GM18499 (cell line): ENCODE measurements around the gene SFMBT2.

Source experiments
- ATAC-seq: cut with Tn5 transposase; IDR thresholded peaks from one replicate; pipeline ENCODE4 v1.9.1; 2021; ENCODE audit warnings: moderate number of reproducible peaks; ENCODE audit not compliant: insufficient read depth, unreplicated experiment

Gene SFMBT2

DNA sequence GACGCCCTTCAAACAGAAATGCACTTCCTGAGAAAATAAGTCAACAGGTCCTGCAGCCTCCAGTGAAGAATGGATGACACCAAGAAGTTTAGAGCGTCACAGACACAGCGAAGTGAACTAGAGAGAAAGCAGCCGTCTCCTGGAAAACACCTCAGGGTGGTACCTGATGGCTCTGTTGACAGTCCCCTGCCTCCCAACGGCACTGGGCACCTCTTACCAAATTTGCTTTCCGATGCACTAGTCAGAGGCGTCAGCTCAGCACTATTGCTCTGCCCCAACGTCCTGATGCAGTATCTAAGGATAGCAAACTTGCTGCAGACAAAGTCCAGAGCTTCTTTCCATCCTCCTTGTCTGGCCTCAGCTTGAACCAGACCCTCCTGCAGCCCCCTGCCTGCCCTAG, 38.3 kb downstream of the SFMBT2 start:
- no peak for ATAC-seq

- no peak for ATAC-seq
Measured at GRCh38 chr10:7370511-7370910, 40.3 kb downstream of the SFMBT2 start.

DNA sequence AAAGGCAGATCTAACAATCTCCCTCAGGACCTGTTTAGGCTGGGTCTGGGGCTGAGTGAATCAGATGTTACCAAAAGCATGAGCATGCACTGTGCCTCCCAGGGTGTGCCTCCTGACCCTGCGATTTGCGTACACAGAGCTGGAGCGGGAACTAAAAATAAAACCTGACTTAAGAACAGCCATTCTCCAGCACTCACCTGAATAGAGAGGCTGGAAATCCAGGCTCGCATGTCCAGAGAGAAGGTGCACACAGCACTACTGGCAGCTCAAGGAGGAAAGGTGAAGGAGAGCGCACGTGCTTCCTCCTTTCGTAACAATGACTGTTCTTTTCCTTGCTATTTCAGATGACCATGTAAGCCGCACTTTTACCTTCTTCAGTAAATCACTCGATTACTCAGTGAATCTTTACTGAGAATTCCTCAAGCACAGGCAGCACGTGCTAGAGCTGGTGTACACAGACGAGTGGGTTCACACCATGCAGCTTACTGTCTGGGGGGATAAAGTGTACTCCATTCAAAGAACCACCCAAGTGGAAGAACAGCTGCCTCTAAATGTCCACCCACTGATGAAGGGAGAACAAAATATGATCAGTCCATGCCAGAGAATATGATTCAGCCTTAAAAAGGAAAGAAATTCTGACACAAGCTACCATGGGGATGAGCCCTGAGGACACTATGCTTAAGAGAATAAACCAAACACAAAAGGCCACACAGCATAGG, 45.6 kb downstream of the SFMBT2 start:
- ATAC-seq, result no peak

DNA sequence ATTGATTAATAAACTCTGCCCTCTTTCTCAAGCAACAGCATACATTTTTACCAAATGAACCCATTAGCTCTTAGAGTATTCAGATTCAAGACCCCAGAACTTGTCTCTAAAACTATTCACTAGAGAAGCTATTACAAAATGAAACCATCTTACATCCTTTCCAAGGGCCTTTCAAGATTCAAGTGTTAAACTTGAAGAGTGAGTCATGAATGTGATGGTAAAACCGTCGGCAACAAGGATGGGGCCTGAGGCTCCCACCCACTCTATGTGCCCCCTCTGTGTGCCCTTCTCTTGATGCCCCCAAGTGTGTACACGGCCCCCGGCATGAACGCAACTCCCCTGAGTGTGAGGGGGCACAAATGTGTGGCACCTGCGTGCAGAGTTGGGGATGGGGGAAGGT, 46.4 kb downstream of the SFMBT2 start:
- ATAC-seq, result no peak

DNA sequence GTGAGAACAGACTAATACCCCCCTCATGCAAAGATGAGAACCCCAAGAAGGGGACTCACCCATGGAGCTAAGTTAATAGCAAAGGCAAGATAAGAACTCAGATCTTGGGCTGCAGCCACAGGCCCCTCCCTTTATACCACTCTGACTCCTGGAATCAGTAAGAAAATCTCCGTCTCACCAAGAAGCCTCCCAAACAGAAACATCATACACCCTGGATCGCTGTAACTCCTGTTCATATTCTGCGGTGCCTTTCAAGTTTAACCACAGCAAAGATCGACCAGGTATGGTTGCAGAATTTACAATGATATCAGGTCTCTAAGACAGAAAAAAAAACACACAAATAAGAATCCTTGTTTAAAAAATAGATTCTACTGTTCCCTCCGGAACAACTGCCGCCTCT, 47.1 kb downstream of the SFMBT2 start:
- ATAC-seq, result no peak

DNA sequence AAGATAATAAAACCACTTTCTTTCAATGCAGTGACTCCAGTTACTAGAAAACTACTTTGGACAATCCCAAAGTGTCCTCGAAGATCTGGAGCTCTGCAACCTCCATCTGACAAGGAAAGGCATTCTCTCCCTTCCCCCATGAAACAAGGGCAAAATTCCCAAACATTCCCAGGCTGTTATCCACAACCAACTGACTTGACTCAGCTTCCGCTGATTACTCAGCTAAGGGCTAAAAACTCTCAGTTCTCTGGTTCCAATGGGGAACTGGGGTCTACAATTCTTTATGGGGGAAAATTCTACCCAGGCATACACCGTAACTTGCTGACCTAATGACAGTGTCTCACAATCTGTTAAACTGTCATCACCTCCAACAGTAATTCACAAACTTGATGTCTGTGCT, 48.4 kb downstream of the SFMBT2 start:
- no peak for ATAC-seq

GRCh38 chr10:7361316-7361715, 49.5 kb downstream of the SFMBT2 start:
- no peak for ATAC-seq

DNA sequence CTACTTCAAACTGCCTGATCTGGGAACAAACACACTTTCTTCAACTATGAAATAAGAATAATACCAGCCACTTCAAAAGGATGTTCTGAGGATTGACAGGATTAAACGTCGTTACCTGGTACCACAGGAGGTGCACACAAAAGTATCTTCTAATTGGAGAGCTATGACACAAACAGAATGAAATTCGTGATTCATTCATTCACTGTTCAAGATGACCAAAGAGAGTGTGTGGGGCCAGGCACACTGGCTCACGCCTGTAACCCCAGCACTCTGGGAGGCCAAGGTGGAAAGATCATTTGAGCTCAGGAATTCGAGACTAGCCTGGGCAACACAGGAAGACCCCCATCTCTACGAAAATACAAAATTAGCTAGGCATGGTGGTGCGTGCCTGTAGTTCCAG, 50.9 kb downstream of the SFMBT2 start:
- ATAC-seq, result no peak

- ATAC-seq, result no peak
Measured at GRCh38 chr10:7359356-7359755, 51.5 kb downstream of the SFMBT2 start.

DNA sequence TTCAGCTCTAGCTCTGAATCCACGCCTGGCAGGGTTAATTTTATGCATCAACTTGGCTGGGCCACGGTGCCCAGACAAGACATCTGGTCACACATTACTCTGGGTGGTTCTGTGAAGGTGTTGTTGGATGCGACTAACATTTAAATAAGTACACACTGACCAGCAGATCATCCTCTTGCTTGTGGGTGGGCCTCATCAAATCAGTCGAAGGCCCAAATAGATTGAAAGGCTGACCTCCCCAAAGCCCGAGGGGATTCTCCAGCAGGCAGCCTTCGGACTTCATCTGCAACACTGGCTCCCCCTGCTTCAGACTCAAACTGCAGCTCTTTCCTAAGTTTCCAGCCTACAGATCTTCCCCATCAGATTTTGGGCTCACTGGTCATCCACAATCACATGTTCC, 53.6 kb downstream of the SFMBT2 start:
- ATAC-seq, result no peak

- ATAC-seq, result no peak
Measured at GRCh38 chr10:7354330-7355047, 56.3 kb downstream of the SFMBT2 start.

DNA sequence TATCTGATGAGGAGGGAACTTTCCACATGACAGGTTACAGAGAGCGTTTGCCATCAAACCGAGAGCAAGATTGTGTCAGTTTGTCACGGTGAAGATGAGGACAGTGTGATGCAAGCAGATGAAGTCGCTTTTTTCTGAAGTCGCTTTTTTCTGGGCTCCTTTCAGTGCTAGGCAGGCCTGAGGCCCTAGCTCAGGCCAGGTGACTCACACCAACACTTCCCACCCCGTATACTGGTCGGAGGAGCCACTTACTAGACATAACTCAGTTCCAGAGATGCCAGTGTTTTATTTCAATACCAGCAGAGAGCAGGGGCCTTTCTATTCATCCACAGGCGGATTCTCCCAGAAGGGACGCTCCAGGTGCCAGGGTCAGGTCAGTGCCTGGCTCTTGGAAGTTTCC, 58.9 kb downstream of the SFMBT2 start:
- no peak for ATAC-seq

- ATAC-seq, result no peak
Measured at GRCh38 chr10:7350541-7351195, 60.2 kb downstream of the SFMBT2 start.

- ATAC-seq, result no peak
Measured at GRCh38 chr10:7345717-7346116, 65.1 kb downstream of the SFMBT2 start.

- no peak for ATAC-seq
Measured at GRCh38 chr10:7343040-7343439, 67.8 kb downstream of the SFMBT2 start.

DNA sequence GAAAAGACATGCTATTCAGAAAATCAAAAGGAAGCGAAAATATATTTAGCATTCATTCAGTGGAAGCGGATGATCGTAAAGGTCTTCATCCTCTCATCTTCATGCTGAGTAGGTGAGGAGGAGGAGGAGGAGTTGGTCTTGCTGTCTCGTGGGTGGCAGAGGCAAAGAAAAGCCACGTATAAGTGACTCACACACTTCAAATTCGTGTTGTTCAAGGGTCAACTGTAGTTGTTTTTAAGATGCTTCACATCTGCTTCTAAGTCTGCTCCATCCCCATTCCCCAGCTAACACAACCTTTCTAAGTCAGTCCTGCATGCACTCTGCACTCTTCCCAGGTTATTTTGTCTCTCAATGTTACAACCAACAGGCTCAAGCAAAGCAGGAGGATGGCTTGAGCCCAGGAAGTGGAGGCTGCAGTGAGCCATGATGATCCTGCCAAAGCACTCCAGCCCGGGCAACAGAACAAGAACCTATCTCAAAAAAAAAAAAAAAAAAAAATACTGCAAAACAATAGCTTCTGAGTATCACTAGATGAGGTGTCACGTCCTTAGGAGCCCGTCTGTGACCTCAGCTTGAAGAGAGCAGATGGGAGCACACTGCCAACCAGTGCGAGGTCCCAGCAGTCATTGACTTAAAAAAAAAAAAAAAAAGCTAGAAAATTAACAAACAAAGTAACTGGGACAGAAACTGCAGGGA, 70.5 kb downstream of the SFMBT2 start:
- ATAC-seq, result no peak

- ATAC-seq, result no peak
Measured at GRCh38 chr10:7339510-7339909, 71.3 kb downstream of the SFMBT2 start.

- no peak for ATAC-seq
Measured at GRCh38 chr10:7338469-7338868, 72.4 kb downstream of the SFMBT2 start.

- peak; percentile 49 for ATAC-seq
Measured at GRCh38 chr10:7337431-7338171, 73.2 kb downstream of the SFMBT2 start.

- ATAC-seq, result no peak
Measured at GRCh38 chr10:7335977-7336376, 74.9 kb downstream of the SFMBT2 start.
